Keratinocyte (primary cell): ENCODE data around the gene ROS1. TPM values are rescaled to one million over a fixed set of nuclear protein-coding genes. Genes with fewer than 3 reads are reported as not detected.

ENCODE experiments used
- DNase-seq: peaks from one replicate; pipeline ENCODE4 v3.0.0-alpha.2; 2011; ENCODE audit warnings: low read depth, missing footprints, low spot score
- FAIRE-seq: peaks from 2 replicates; lab custom pipeline; 2011; peaks lifted over from hg19 to GRCh38; lab: Jason Lieb, UNC
- H2AFZ ChIP-seq: 2 replicates; pipeline ENCODE4 v1.6.0; 2012; ENCODE audit warnings: low read length, control low read depth, inconsistent platforms; ENCODE audit not compliant: control insufficient read depth
- H3K27ac ChIP-seq: 2 replicates; pipeline ENCODE4 v1.5.1; 2011; ENCODE audit warnings: low read length; ENCODE audit not compliant: control insufficient read depth, insufficient read depth
- H3K27me3 ChIP-seq: 3 replicates; pipeline ENCODE4 v1.6.0; 2011; ENCODE audit warnings: low read length; ENCODE audit not compliant: control insufficient read depth, insufficient read depth; ENCODE audit errors: extremely low read depth
- H3K36me3 ChIP-seq, 2 experiments: 2 replicates in 1 of 2; 3 replicates in 1 of 2; pipeline ENCODE4 v1.5.1; 2011; ENCODE audit warnings: low read length in 2 of 2, mild to moderate bottlenecking in 1 of 2; ENCODE audit not compliant: control insufficient read depth in 2 of 2, insufficient read depth in 2 of 2; ENCODE audit errors: extremely low read depth in 1 of 2
- H3K4me1 ChIP-seq: 3 replicates; pipeline ENCODE4 v1.5.1; 2011; ENCODE audit warnings: low read length; ENCODE audit not compliant: control insufficient read depth, insufficient read depth; ENCODE audit errors: extremely low read depth
- H3K4me2 ChIP-seq: 3 replicates; pipeline ENCODE4 v1.6.0; 2011; ENCODE audit warnings: low read depth, low read length; ENCODE audit not compliant: control insufficient read depth, insufficient read depth; ENCODE audit errors: extremely low read depth
- H3K4me3 ChIP-seq, 3 experiments: fragments of 200-600 bp in 1 of 3; sonication (generic) in 1 of 3; 2 replicates in 2 of 3; 3 replicates in 1 of 3; pipeline ENCODE4 v1.5.1; 2011 to 2016; ENCODE audit warnings: low read length in 3 of 3, mild to moderate bottlenecking in 3 of 3, control low read depth in 2 of 3, inconsistent platforms in 1 of 3, low read depth in 1 of 3, mixed read lengths in 1 of 3, mixed run types in 1 of 3, moderate library complexity in 1 of 3; ENCODE audit not compliant: control insufficient read depth in 2 of 3, insufficient read depth in 2 of 3; ENCODE audit errors: extremely low read depth in 1 of 3
- H3K79me2 ChIP-seq: 2 replicates; pipeline ENCODE4 v1.6.0; 2012; ENCODE audit warnings: low read length; ENCODE audit not compliant: control insufficient read depth, insufficient read depth
- H3K9ac ChIP-seq: 3 replicates; pipeline ENCODE4 v1.6.0; 2011; ENCODE audit warnings: low read length; ENCODE audit not compliant: control insufficient read depth, insufficient read depth; ENCODE audit errors: extremely low read depth
- H3K9me1 ChIP-seq: 3 replicates; pipeline ENCODE4 v1.6.0; 2011; ENCODE audit warnings: low read length; ENCODE audit not compliant: control insufficient read depth, insufficient read depth; ENCODE audit errors: extremely low read depth
- H3K9me3 ChIP-seq: 2 replicates; pipeline ENCODE4 v1.5.1; 2012; ENCODE audit warnings: low read depth, low read length; ENCODE audit not compliant: control insufficient read depth
- H4K20me1 ChIP-seq: 3 replicates; pipeline ENCODE4 v1.6.0; 2011; ENCODE audit warnings: low read length; ENCODE audit not compliant: control insufficient read depth, insufficient read depth; ENCODE audit errors: extremely low read depth
- EZH2 ChIP-seq: IDR thresholded peaks from one replicate; pipeline ENCODE4 v1.6.1; 2012; ENCODE audit warnings: inconsistent platforms, mild to moderate bottlenecking, low read length, moderate library complexity
- dilution Hi-C: fragments of 300-500 bp; cut with MboI; formaldehyde crosslinking; loops from one replicate; pipeline ENCODE4 v1.7.0; 2020; ENCODE audit warnings: low sequenced_read_pairs; ENCODE audit not compliant: extremely low pct_ligation_motif_present
- polyA plus RNA-seq, 5 experiments: library from polyadenylated mRNA; depleted of rRNA in 3 of 5; stranded (reverse) in 3 of 5; stranded (forward) in 1 of 5; unstranded in 1 of 5; fragments of >200 nt; gene quantifications; 1 replicate in 1 of 5; 2 replicates in 3 of 5; 3 replicates in 1 of 5; pipeline versions ENCODE4 v1.2.1 to v1.2.3, GENCODE V29; 2011 to 2012; ENCODE audit warnings: missing spikeins in 2 of 5, low read depth in 1 of 5, low replicate concordance in 1 of 5
- TF ChIP-seq, protein P1 (sequence below), 3 experiments: IDR thresholded peaks in 1 of 3; conservative IDR thresholded peaks in 1 of 3; optimal IDR thresholded peaks in 1 of 3; 2 replicates in 2 of 3; 3 replicates in 1 of 3; pipeline versions ENCODE3 to v1.5.1; 2011; ENCODE audit warnings: low read length in 3 of 3, mild to moderate bottlenecking in 3 of 3, moderate library complexity in 2 of 3, control low read depth in 1 of 3, inconsistent platforms in 1 of 3; ENCODE audit not compliant: insufficient read depth in 2 of 3; ENCODE audit errors: extremely low read depth in 1 of 3

Gene ROS1
- polyA plus RNA-seq, 1 donor (not counting 4 experiments of a cell fraction or from before 2014, with no cell fraction given) = 0.16 TPM

DNA sequence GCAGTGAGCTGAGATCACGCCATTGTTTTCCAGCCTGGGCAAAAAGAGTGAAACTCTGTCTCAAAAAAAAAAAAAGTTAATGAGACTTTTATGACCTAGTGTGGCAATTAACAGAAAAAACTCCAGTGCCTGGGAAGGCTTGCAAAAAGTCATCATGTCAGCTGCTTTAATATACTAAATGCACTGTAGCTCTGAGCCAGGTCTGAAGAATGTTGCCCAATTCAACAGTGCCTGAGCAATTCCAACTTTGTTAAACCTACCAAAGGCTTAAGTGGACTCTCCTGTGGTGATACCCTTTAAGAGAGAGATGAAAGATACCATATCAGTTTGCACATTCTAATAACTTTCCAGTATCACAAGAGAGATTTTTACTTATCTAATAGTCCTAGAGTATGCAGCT is 6.5 kb upstream of the ROS1 start:
- Histone ChIP-seq H2AFZ (no peak overlapping the region), H3K27ac (no peak overlapping the region), H3K36me3 (no peaks in the 10 kb centered on the region), H4K20me1 (no peaks in the 10 kb centered on the region), H3K9me3 (no peaks in the 10 kb centered on the region), H3K9me1 (no peaks in the 10 kb centered on the region), H3K4me1 (no peaks in the 10 kb centered on the region), H3K79me2 (no peaks in the 10 kb centered on the region), H3K27me3 (no peaks in the 10 kb centered on the region), H3K9ac (no peak overlapping the region), H3K4me3 (no peak overlapping the region), H3K4me2 (no peak overlapping the region)
- TF ChIP-seq EZH2 = no peak
- TF ChIP-seq, protein P1, sequence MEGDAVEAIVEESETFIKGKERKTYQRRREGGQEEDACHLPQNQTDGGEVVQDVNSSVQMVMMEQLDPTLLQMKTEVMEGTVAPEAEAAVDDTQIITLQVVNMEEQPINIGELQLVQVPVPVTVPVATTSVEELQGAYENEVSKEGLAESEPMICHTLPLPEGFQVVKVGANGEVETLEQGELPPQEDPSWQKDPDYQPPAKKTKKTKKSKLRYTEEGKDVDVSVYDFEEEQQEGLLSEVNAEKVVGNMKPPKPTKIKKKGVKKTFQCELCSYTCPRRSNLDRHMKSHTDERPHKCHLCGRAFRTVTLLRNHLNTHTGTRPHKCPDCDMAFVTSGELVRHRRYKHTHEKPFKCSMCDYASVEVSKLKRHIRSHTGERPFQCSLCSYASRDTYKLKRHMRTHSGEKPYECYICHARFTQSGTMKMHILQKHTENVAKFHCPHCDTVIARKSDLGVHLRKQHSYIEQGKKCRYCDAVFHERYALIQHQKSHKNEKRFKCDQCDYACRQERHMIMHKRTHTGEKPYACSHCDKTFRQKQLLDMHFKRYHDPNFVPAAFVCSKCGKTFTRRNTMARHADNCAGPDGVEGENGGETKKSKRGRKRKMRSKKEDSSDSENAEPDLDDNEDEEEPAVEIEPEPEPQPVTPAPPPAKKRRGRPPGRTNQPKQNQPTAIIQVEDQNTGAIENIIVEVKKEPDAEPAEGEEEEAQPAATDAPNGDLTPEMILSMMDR (optimal IDR thresholded peaks at IDR 0.05 in 1 of 3, IDR thresholded peaks at IDR 0.05 in 1 of 3, conservative IDR thresholded peaks at IDR 0.05 in 1 of 3; ENCODE audit: extremely low read depth in 1 of 3, insufficient read depth in 2 of 3, low read length in 3 of 3) = no peak
- DNase-seq = no peak
- FAIRE-seq = no peak
- dilution Hi-C loops = no loop called here

DNA sequence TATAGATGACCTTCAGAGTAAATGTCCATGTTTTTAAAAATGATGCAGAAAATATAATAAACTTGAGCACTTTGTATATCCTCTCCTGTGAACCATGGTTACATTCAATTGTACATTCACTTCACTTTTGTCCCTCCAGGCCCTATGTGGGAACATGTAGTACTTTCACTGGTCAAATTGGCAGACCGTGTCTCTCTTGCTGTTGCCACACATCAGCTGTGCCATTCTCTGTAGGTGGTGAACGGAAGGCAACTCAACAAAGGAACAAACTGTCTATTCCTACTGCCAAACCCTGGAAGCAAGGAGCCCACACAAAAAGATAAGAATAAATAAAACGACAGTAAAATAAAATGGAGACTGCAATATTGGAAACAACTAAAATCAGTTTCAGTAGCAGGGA is 2.0 kb downstream of the ROS1 start:
- H3K4me1 ChIP-seq = no peaks in the 10 kb centered on the region
- H3K79me2 ChIP-seq = no peaks in the 10 kb centered on the region
- H2AFZ ChIP-seq = no peak overlapping the region
- H3K9ac ChIP-seq = no peak overlapping the region
- TF ChIP-seq, protein P1 (optimal IDR thresholded peaks at IDR 0.05 in 1 of 3, IDR thresholded peaks at IDR 0.05 in 1 of 3, conservative IDR thresholded peaks at IDR 0.05 in 1 of 3; ENCODE audit: extremely low read depth in 1 of 3, insufficient read depth in 2 of 3, low read length in 3 of 3) = no peak
- TF ChIP-seq EZH2 = no peak
- dilution Hi-C loops = no loop called here
- no peak for FAIRE-seq
- no peak overlapping the region for H3K27ac ChIP-seq
- H3K36me3 ChIP-seq = no peaks in the 10 kb centered on the region
- H4K20me1 ChIP-seq = no peaks in the 10 kb centered on the region
- DNase-seq = no peak
- no peaks in the 10 kb centered on the region for H3K27me3 ChIP-seq
- no peak overlapping the region for H3K4me2 ChIP-seq
- no peaks in the 10 kb centered on the region for H3K9me3 ChIP-seq
- no peaks in the 10 kb centered on the region for H3K9me1 ChIP-seq
- no peak overlapping the region for H3K4me3 ChIP-seq
